GM23248 (cell line): ENCODE measurements around the gene FAM168A. TPM values are rescaled to one million over a fixed set of nuclear protein-coding genes. Genes with fewer than 3 reads are reported as not detected.
A peak's percentile ranks its signal among the peaks of the same experiment; 100 is the strongest.

Source experiments
- DNase-seq: peaks from one replicate; pipeline ENCODE4 v3.0.0-alpha.2; 2015
- H2AFZ ChIP-seq: fragments of 200-600 bp; sonication (generic); 2 replicates; pipeline ENCODE4 v1.6.1; 2016; ENCODE audit warnings: antibody characterized with exemption
- H3F3A ChIP-seq: fragments of 200-600 bp; sonication (generic); 2 replicates; pipeline ENCODE4 v1.6.1; 2016; ENCODE audit warnings: mild to moderate bottlenecking, antibody characterized with exemption, mixed run types; ENCODE audit not compliant: insufficient read depth
- H3K27ac ChIP-seq: fragments of 200-600 bp; sonication (generic); 2 replicates; pipeline ENCODE4 v1.5.1; 2016; ENCODE audit warnings: mild to moderate bottlenecking
- H3K27me3 ChIP-seq: fragments of 200-600 bp; sonication (generic); replicated peaks from 2 replicates; pipeline ENCODE4 v1.6.1; 2016; ENCODE audit warnings: mild to moderate bottlenecking; ENCODE audit not compliant: insufficient read depth
- H3K36me3 ChIP-seq: fragments of 200-600 bp; sonication (generic); 2 replicates; pipeline ENCODE4 v1.6.1; 2016; ENCODE audit warnings: low read depth, mild to moderate bottlenecking
- H3K4me1 ChIP-seq: fragments of 200-600 bp; sonication (generic); 2 replicates; pipeline ENCODE4 v1.6.1; 2016; ENCODE audit warnings: mild to moderate bottlenecking; ENCODE audit not compliant: insufficient read depth
- H3K4me2 ChIP-seq: fragments of 200-600 bp; sonication (generic); one replicate; pipeline ENCODE4 v1.6.1; 2016; ENCODE audit warnings: mild to moderate bottlenecking; ENCODE audit not compliant: unreplicated experiment
- H3K4me3 ChIP-seq: fragments of 200-600 bp; sonication (generic); 2 replicates; pipeline ENCODE4 v1.5.1; 2016; ENCODE audit warnings: mild to moderate bottlenecking
- H3K79me2 ChIP-seq: fragments of 200-600 bp; sonication (generic); 2 replicates; pipeline ENCODE4 v1.6.1; 2016; ENCODE audit warnings: mild to moderate bottlenecking; ENCODE audit not compliant: insufficient read depth
- H3K9ac ChIP-seq: fragments of 200-600 bp; sonication (generic); 2 replicates; pipeline ENCODE4 v1.6.1; 2016; ENCODE audit warnings: mild to moderate bottlenecking
- H3K9me2 ChIP-seq: fragments of 200-600 bp; sonication (generic); 2 replicates; pipeline ENCODE4 v1.6.1; 2016; ENCODE audit warnings: mixed run types, mild to moderate bottlenecking, moderate library complexity; ENCODE audit not compliant: insufficient read depth
- H3K9me3 ChIP-seq: fragments of 200-600 bp; sonication (generic); one replicate; pipeline ENCODE4 v1.6.1; 2017; ENCODE audit warnings: low read depth
- H4K20me1 ChIP-seq: fragments of 200-600 bp; sonication (generic); 2 replicates; pipeline ENCODE4 v1.6.0; 2016; ENCODE audit not compliant: insufficient read depth
- EZH2 ChIP-seq: fragments of 200-600 bp; sonication (generic); IDR thresholded peaks from 2 replicates; pipeline ENCODE4 v1.6.1; 2018; ENCODE audit warnings: antibody characterized with exemption, mild to moderate bottlenecking; ENCODE audit not compliant: insufficient read depth, poor library complexity, severe bottlenecking
- EZH2phosphoT487 ChIP-seq: fragments of 200-600 bp; sonication (generic); IDR thresholded peaks from 2 replicates; pipeline ENCODE4 v1.6.1; 2018; ENCODE audit warnings: antibody characterized with exemption, moderate library complexity, mild to moderate bottlenecking, low read depth; ENCODE audit not compliant: insufficient read depth
- WGBS, 2 experiments: methylation state at CpG; one replicate each; pipeline ENCODE4 v1.1.6; 2015 to 2017; ENCODE audit warnings: low lambda C conversion rate in 2 of 2, low coverage in 1 of 2; ENCODE audit errors: missing lambda C conversion rate in 2 of 2; 5-methylcytosine and 5-hydroxymethylcytosine counted together
- in situ Hi-C: fragments of 300-500 bp; cut with MboI; formaldehyde crosslinking; loops from 2 replicates; pipeline ENCODE4 v1.15.0; 2020
- polyA plus RNA-seq: library from polyadenylated mRNA; unstranded; fragments of >200 nt; fragmentation: Nextera tagmentation; extraction: Ambion mirVana; gene quantifications from 2 replicates; pipeline ENCODE4 v1.2.1, GENCODE V29; 2016
- total RNA-seq: library from RNA; depleted of rRNA; stranded (reverse); fragments of >200 nt; shearing (Covaris generic); gene quantifications from 2 replicates; pipeline ENCODE4 v1.2.3, GENCODE V29; 2014

FAM168A gene
- total and polyA plus RNA-seq, 2 experiments from 2014 or later = 9.1 to 26.4 TPM

GRCh38 chr11:73404506-73405145 is 193.3 kb downstream of the FAM168A start:
- H3K9ac ChIP-seq = no peak overlapping the region
- H3K9me2 ChIP-seq = no peaks in the 10 kb centered on the region
- H3K36me3 ChIP-seq = peaks cover 4% of the 10 kb centered on the region; the same call in 1 of the 2 replicates
- no peaks in the 10 kb centered on the region for H4K20me1 ChIP-seq
- H3K9me3 ChIP-seq = no peaks in the 10 kb centered on the region
- no peak for TF ChIP-seq EZH2phosphoT487
- TF ChIP-seq EZH2 = no peak
- H2AFZ ChIP-seq = no peak overlapping the region
- no peaks in the 10 kb centered on the region for H3K27me3 ChIP-seq
- H3K27ac ChIP-seq = no peak overlapping the region
- H3F3A ChIP-seq = peaks cover 14% of the 10 kb centered on the region; the same call in 1 of the 2 replicates
- H3K4me1 ChIP-seq = peaks cover 12% of the 10 kb centered on the region; the same call in 1 of the 2 replicates
- in situ Hi-C loops = no loop called here
- 89 to 95% methylated on average over 5 of the region's 5 CpGs for WGBS, 2 experiments
- no peak overlapping the region for H3K4me2 ChIP-seq
- no peak for DNase-seq
- H3K79me2 ChIP-seq = no peaks in the 10 kb centered on the region
- no peak overlapping the region for H3K4me3 ChIP-seq

GRCh38 chr11:73404048-73404447 is 193.9 kb downstream of the FAM168A start:
- 82 to 87% methylated on average over 4 of the region's 4 CpGs for WGBS, 2 experiments
- in situ Hi-C loops = no loop called here

GRCh38 chr11:73403541-73403940 is 194.4 kb downstream of the FAM168A start:
- Histone ChIP-seq H3F3A (peaks cover 14% of the 10 kb centered on the region; the same call in 1 of the 2 replicates), H3K27ac (no peak overlapping the region), H3K4me3 (no peak overlapping the region), H3K36me3 (no peaks in the 10 kb centered on the region; the same call in 1 of the 2 replicates), H3K4me1 (peaks cover 20% of the 10 kb centered on the region), H3K9me3 (no peaks in the 10 kb centered on the region), H3K79me2 (no peaks in the 10 kb centered on the region), H3K4me2 (no peak overlapping the region), H3K9ac (no peak overlapping the region), H3K9me2 (no peaks in the 10 kb centered on the region), H4K20me1 (no peaks in the 10 kb centered on the region), H3K27me3 (no peaks in the 10 kb centered on the region), H2AFZ (no peak overlapping the region)
- DNase-seq = no peak
- no peak for TF ChIP-seq EZH2
- no peak for TF ChIP-seq EZH2phosphoT487
- WGBS, 2 experiments = 95 to 97% methylated on average over 5 of the region's 5 CpGs
- in situ Hi-C loops = no loop called here

More at GRCh38 chr11:73404048-73404447, 193.9 kb downstream of the FAM168A start:
- Histone ChIP-seq H3K9me3 (no peaks in the 10 kb centered on the region), H3K4me2 (no peak overlapping the region), H3K79me2 (no peaks in the 10 kb centered on the region), H3K27ac (no peak overlapping the region), H3K4me3 (no peak overlapping the region), H3K9ac (no peak overlapping the region), H3K36me3 (no peaks in the 10 kb centered on the region; the same call in 1 of the 2 replicates), H2AFZ (no peak overlapping the region), H3K9me2 (no peaks in the 10 kb centered on the region), H3F3A (peaks cover 14% of the 10 kb centered on the region; the same call in 1 of the 2 replicates), H3K4me1 (peaks cover 17% of the 10 kb centered on the region), H3K27me3 (no peaks in the 10 kb centered on the region), H4K20me1 (no peaks in the 10 kb centered on the region)
- DNase-seq = peak; percentile 70
- TF ChIP-seq EZH2 (no peak), EZH2phosphoT487 (no peak)

GRCh38 chr11:73402834-73403185 is 195.1 kb downstream of the FAM168A start:
- Histone ChIP-seq H3K79me2 (no peaks in the 10 kb centered on the region), H3K9me2 (no peaks in the 10 kb centered on the region), H3K4me1 (peaks cover 20% of the 10 kb centered on the region), H3F3A (peaks cover 14% of the 10 kb centered on the region; the same call in 1 of the 2 replicates), H4K20me1 (no peaks in the 10 kb centered on the region), H3K9me3 (no peaks in the 10 kb centered on the region), H3K9ac (no peak overlapping the region), H3K4me3 (no peak overlapping the region), H3K4me2 (no peak overlapping the region), H3K27me3 (no peaks in the 10 kb centered on the region), H3K36me3 (no peaks in the 10 kb centered on the region; the same call in 1 of the 2 replicates), H2AFZ (no peak overlapping the region), H3K27ac (no peak overlapping the region)
- DNase-seq = peak; percentile 38
- WGBS, 2 experiments = 49 to 73% methylated on average over 1 of the region's 1 CpG
- in situ Hi-C loops = no loop called here
- TF ChIP-seq EZH2 (no peak), EZH2phosphoT487 (no peak)
